Measurements from ENCODE around the gene KAT8. TPM values are rescaled to one million over a fixed set of nuclear protein-coding genes. Genes with fewer than 3 reads are reported as not detected.

Gene KAT8
- total RNA-seq, 1 donor from 2014 or later: 72.0 TPM

DNA sequence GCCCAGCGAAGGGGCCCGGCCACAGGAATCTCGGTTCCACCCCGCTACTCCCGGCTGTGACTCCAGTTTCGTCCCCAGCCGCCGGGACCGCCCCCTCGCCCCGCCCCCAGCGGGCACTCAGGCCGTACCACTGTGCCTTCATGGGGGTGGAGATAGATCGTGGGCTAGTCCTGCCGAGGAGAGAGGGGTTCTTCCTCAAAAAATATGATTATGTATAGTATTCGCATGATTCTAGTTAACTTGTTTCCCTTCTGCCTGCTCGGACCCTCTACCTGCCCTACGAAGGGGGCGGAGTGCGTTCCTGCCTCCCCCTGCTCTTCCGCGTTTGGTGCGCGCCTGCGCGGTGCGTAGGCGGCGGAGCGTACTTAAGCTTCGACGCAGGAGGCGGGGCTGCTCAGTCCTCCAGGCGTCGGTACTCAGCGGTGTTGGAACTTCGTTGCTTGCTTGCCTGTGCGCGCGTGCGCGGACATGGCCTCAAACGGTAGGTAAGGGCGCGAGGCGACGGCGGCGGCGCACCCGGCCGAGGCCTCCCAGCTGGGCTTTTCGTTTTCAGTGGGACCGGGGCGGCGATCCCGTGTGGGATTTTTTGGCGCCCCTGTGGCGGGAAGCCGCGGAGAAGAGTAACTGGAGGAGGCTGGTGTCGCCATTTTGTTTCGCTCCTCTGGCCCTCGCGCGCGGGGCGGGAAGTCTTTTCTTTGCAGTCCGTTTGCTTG, 62.4 kb downstream of the KAT8 start, which contains the start of gene FUS:
TSS of gene FUS (plus strand) at position 393 of the 713 bp plus-strand sequence. CDS start at position 469, 76 bp downstream.
- Histone ChIP-seq H3K9me3 (replicated peaks) (no peaks in the 10 kb centered on the region), H3K27ac (replicated peaks) (peak within 1 kb of the TSS; percentile 96), H3K36me3 (peaks cover 28% of the 10 kb centered on the region), H3K4me1 (peaks cover 61% of the 10 kb centered on the region), H3K4me3 (peak within 1 kb of the TSS; percentile 98), H3K27me3 (ENCODE audit: low read depth) (no peaks in the 10 kb centered on the region)
- DNase-seq: peak; percentile 90
- intact Hi-C loops (cut with micrococcal nuclease): no loop called here
- TF ChIP-seq, protein P1, sequence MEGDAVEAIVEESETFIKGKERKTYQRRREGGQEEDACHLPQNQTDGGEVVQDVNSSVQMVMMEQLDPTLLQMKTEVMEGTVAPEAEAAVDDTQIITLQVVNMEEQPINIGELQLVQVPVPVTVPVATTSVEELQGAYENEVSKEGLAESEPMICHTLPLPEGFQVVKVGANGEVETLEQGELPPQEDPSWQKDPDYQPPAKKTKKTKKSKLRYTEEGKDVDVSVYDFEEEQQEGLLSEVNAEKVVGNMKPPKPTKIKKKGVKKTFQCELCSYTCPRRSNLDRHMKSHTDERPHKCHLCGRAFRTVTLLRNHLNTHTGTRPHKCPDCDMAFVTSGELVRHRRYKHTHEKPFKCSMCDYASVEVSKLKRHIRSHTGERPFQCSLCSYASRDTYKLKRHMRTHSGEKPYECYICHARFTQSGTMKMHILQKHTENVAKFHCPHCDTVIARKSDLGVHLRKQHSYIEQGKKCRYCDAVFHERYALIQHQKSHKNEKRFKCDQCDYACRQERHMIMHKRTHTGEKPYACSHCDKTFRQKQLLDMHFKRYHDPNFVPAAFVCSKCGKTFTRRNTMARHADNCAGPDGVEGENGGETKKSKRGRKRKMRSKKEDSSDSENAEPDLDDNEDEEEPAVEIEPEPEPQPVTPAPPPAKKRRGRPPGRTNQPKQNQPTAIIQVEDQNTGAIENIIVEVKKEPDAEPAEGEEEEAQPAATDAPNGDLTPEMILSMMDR (IDR thresholded peaks at IDR 0.05; ENCODE audit: borderline replicate concordance): no peak

Other genes with a start within 250 kb of the KAT8 start
- gene BCL7C, start 223.6 kb upstream of the KAT8 start, total RNA-seq: 25.2 TPM
- 9.6 TPM for gene CTF1, start 221.1 kb upstream of the KAT8 start, total RNA-seq
- 6.3 TPM for gene FBXL19, start 194.1 kb upstream of the KAT8 start, total RNA-seq
- 12.2 TPM for gene ORAI3, start 168.6 kb upstream of the KAT8 start, total RNA-seq
- gene SETD1A, start 159.9 kb upstream of the KAT8 start, total RNA-seq: 7.4 TPM
- gene HSD3B7, start 132.5 kb upstream of the KAT8 start, total RNA-seq: 5.5 TPM
- 0.77 TPM for gene STX1B, start 107.0 kb upstream of the KAT8 start, total RNA-seq
- gene STX4, start 84.1 kb upstream of the KAT8 start, total RNA-seq: 43.1 TPM
- 5.3 TPM for gene ZNF668, start 43.4 kb upstream of the KAT8 start, total RNA-seq
- gene ZNF646, start 43.2 kb upstream of the KAT8 start, total RNA-seq: 9.6 TPM
- gene PRSS53, start 28.7 kb upstream of the KAT8 start, total RNA-seq: 1.2 TPM
- gene VKORC1, start 22.9 kb upstream of the KAT8 start, total RNA-seq: 39.5 TPM
- 75.9 TPM for gene BCKDK, start 9.3 kb upstream of the KAT8 start, total RNA-seq
- gene PRSS8, start 18.1 kb downstream of the KAT8 start, total RNA-seq: not detected
- gene PRSS36, start 32.4 kb downstream of the KAT8 start, total RNA-seq: 1.4 TPM
- gene FUS, start 62.5 kb downstream of the KAT8 start, total RNA-seq: 96.9 TPM
- gene PYCARD, start 85.1 kb downstream of the KAT8 start, total RNA-seq: 5.3 TPM
- 0.91 TPM for gene TRIM72, start 96.5 kb downstream of the KAT8 start, total RNA-seq
- not detected for gene PYDC1, start 99.5 kb downstream of the KAT8 start, total RNA-seq
- 5.1 TPM for gene ITGAM, start 142.3 kb downstream of the KAT8 start, total RNA-seq
- gene ITGAX, start 237.5 kb downstream of the KAT8 start, total RNA-seq: 1.4 TPM